Measurements from ENCODE around the gene NEO1.
"Not testable (repeated sequence)": the region's sequence is repeated elsewhere in the genome, so short reads cannot be mapped to it uniquely, and the experiment has no call there.

Gene NEO1

DNA sequence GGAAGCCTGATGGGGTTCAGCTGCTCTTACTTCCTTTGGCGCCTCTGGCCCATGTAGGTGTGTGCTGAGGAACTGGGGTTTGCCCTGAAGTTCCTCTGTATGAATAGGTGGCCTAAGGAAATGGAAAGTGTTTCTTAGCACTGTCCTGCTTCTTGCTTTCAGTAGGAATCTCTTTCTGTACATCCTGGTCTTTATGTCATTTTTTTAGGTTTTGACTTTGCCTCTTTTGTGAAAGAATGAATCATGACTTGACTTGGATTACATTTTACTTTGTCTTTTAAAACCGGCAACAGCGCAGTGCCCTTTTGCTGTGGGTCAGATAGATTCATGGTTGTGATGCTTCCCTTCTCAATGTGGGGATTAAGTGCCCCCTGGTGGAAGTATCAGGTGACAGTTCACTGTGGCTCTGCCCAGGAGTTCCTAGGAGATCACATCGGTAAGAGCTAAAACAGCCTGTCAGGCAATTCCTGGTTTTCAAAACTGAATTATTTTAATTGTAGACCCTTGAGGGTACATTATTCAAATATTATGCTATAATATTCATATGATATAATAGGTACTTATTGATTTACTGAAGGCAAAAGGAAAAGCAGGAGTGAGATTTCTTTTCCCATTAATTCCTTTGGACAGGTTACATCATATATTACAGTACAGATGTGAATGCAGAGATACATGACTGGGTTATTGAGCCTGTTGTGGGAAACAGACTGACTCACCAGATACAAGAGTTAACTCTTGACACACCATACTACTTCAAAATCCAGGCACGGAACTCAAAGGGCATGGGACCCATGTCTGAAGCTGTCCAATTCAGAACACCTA, 221.1 kb downstream of the NEO1 start:
- peak; percentile 17 for DNase-seq

DNA sequence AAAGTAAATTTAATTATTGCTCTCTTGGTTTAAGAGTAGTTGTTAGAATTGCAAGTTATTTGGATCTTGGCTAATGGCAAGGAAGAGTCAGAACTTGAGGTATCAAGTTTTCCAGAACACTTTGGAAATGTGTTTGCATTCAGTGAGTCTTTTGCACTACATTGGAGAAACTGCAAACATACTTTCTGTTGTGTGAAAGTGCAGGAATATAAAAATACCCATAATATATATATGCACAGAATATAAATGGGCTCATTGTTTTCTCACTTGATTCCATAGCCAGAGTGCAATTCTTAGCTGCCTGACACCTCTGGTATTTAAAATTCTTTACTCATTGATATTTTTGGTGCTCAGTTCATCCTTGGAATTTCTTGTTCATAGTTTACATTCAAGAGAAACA, 223.6 kb downstream of the NEO1 start:
- no peak for DNase-seq

DNA sequence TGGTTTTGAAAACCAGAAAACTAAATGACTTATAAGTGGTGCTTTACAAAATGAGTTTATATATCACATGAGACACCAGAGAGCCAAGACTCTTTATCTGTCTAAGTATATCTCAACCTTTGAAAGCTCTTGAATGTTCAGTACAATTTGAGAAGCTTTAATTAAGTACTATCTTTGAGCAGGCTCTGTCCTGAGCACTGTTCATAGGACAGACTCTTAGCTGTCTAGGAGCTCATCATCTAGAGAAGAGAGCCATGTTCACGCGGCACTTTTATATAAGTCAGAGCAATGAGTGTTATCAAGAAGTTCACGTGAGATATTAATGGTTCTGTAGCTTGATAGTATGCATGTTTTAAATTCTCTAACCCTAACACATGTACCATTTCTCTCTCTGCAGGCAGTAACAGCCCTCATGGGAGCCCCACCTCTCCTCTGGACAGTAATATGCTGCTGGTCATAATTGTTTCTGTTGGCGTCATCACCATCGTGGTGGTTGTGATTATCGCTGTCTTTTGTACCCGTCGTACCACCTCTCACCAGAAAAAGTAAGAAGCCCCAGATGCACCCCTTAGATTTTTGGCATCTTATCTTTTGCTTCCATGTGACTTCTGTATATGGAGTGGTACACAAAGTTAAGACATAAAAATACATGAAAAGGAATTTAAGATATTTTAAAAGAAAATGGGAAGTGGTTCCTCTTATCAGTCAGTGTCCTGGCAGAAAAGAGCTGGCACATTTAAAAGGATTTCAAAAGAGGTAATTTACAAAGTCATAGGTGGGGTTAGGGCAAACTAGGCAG, 230.5 kb downstream of the NEO1 start:
- DNase-seq, result no peak

DNA sequence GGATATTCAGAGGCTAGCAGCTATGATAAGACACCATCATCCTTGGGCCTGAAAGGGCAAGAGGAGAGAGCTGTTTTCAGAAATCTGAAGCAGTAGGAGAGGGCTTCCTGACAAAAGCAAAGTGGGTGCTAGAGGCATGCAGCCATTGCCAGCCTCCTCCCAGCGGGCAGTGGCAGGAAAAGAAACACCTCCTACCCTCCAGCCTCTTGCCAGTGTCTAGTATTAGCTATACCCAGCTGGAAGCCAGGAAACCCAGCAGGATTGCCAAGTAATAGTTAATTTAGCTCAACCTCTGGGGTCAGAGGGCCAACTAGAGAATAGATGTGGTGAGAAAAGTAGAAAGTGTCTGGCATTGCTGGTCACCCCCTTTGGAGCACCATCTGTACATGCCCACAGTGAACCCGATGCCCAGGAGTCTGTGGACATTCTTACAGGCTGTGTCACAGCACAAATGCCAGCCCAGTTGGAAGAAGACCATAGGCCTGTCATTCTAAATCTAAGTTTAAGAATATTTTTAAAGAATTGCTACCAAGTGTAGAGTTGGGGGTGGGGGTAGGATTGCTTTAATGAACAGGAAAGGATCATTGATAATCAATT, 231.2 kb downstream of the NEO1 start:
- DNase-seq, result no peak

DNA sequence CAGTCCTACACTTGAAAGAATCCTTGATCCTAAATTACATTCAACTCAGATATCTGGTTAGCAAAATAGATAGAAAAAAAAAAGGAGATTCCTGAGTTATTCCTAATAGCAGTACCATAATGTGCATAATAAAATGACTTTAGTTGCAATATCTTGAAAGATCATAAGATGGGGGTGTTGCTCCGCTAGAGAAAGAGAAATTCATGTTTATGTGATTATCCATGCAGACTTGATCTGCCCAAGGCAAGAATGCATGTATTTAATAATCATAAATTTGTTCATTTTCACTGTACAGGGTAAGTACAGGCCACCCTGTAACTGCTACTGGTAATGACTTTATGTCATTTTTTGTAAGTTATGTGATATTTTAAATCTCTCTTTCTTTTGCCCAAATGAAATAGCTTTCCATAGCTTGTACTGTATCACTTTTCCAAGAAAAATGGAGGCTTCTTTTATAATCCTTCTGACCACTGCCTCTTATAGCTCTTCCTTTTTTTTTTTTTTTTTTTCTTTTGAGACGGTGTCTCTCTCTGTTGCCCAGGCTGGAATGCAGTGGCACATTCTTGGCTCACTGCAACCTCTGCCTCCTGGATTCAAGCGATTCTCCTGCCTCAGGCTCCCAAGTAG, 231.9 kb downstream of the NEO1 start:
- DNase-seq, result no peak

DNA sequence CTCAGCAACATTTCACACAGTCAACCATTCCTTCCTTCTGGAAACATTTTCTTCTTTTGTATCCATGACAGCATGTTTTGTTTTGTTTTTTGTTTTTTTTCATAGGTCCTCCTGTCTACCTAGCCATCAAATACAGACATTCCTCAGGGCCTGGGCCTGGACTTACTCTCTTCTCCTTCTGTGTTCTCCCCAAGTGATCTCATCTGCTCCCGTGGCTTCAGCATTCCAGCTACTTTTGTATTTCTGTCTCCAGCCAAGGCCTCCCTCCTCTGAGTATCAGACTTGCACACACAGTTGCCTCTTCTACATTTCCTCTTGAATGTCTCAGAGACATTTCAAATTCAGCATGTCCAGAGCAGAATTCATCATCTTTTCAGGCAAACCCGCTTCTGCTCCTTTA, 234.0 kb downstream of the NEO1 start:
- no peak for DNase-seq

DNA sequence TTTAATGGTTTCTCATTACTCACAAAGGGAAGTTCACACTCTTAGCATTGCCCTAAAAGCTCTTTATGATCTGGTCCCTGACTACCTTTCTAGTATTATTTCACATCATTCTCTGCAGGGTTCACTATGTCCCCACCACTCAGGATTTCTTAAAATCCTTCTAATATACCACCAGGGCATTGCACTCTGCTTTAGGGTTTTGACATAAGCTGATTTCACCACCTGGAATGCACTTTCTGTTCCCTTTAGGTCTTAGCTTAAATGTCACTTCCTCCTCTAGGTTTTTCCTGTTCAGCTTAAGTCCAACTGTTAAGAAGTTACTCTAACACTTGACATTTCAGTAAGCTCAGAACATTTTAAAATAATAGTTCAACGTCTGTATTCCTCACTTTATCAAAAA, 234.8 kb downstream of the NEO1 start:
- no peak for DNase-seq

DNA sequence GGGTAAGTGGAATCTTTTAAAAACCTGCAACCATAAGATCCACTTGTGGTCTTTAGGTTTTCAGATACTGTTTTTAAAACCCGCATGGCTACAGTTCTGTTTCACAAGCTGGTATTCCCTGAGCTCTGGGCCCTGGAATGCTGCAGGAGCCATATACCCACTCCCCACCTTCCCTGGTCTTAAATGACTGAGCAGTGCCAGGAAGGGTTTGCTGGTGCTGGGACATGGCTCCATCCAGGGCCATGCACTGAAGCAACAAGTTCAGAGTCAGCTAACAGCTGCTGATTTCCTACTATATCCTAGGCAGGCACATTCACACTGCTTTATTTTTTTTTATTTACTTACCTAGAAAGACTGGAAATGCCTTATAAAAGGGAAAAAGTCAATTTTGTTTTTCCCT, 239.2 kb downstream of the NEO1 start:
- DNase-seq, result no peak

DNA sequence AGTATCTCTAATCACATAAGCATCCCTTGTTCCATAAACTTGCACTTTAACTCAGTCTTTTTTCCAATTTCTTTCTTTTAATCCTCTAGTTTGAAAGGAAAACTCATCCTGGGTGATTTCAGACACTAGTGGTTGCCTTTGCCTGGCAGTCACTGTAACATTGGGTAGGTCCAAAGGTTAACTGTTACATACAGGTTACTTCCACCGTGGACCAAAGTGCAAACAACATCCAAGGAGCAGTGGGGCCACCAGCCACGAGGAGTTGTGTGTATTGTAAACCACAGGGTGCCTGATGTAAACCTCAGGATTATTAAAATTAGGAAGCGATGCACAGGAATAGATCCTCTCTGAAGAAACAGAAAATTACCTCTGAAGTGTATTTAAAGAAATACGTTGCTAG, 241.5 kb downstream of the NEO1 start:
- DNase-seq, result no peak

DNA sequence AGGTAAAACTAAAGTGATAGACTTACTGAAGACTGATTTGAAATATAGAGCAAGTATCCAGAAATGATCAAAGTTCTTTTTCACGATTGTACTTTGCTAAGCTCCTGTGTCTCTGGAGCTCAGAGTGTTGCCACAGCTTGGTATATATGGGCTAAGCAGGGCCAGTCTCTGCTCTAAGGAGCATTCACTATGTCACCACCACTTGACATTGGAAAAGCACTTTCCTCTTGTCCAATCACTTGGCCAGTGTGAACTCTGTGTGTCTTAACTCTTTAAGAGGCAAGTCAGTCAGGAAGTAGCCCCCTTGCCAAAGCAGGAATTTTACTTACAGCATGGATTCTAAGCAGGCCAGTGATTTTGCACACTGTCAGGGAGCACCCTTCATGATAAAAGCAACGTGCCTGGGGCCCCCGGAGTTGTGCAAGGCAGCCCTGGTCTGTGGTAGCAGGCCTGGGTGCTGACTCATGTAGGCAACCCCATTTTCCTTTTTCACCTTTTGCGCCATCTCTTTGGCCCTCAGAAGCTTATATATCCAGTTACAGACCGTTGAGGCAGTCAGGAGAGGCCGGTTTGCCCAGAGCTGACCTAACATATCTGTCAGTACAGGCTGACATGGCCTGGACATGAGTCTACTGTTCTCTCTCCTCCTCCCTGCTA, 243.5 kb downstream of the NEO1 start:
- no peak for DNase-seq

DNA sequence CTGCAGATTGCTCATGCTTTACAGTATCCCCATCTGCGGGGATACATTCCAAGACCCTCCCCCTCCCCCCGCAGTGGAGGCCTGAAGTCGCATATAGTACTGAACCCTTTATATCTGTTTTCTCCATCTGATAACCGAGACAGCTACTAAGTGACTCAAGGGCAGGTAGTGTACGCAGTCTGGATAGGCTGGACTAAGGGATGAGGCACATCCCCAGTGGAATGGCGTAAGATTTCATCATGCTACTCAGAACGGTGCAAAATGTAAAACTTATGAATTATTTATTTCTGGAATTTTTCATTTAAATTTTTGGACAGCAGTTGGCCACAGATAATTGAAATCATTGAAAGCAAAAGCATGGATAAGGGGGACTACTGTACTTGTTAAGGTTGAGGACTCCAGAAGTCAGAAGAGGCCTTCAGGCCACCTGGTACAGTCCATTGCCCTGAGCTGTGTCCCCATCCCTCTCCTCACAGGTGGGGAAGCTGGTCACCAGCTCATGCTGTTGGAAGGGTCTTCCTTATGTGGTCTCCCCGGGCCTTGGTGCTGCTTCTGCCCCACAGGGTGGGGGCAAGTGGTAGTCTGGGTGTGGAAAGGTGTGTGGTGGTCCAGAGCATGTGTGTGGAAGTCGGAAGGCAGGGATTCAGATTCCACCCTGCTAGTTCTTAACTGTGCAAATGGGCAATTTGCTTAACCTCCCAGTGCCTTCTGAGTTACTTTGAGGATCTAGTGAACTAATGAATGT, 244.5 kb downstream of the NEO1 start:
- DNase-seq, result no peak

DNA sequence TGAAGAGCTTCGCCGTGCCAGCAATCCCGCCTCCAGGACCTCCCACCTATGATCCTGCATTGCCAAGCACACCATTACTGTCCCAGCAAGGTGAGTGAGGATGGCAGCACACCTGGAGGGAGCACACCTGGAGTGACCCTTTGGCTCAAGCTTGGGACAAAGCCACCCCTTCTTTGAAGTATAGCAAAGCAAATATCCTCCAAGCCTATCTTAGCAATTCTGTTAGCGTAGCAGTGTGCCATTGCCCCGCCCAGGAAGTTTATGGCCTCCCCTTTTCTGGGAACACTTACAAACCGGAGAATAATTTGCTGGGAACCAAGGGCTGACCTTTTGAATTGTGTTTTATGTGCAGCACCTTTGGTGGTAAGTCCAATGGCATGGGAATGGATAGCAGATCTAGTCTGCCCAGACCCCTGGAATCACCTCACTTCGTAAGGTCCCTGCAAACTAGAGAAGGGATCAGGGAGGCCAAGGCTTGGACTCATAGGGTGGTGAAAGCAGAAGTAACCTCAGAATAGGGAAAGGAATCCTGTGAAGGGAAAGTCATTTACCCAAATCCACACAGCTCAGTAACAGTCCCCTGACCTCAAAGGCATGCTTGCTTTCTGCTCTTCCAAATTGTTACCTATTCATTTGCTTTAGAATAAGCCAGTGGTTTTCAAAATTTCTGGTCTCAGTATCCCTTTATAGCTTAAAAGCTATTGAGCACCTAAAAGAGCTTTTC, 246.4 kb downstream of the NEO1 start:
- no peak for DNase-seq

DNA sequence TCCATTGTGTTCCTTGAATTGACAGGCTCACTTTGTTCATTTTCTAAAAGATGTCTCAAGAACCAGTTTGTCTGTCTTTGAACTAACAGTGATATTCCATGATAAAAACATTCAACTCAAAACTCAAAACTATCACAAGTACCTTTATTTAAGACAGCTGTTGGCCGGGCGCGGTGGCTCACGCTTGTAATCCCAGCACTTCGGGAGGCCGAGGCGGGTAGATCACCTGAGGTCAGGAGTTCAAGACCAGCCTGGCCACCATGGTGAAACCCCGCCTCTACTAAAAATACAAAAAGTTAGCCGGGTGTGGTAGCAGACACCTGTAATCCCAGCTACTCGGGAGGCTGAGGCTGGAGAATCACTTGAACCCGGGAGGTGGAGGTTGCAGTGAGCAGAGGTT, 248.0 kb downstream of the NEO1 start:
- not testable (repeated sequence) for DNase-seq

DNA sequence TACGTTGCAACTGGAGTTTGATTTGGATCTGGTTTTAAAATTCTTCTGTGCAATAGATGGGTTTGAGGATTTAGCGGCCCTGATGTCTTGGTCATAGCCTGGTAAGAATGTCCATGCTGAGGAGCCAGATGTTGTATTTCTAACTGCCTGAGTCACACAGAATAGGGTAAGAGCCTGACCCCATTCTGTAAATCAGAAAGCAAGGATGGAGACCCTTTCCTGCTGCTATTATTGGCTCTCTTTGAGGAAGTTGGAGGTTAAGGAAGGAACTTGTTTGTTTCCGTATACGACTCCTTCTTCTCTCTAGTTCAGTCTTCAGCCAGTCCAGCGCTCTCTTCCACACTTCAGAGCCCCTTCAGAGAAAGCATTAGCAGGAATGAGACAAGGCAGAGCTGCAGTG, 251.4 kb downstream of the NEO1 start:
- no peak for DNase-seq

DNA sequence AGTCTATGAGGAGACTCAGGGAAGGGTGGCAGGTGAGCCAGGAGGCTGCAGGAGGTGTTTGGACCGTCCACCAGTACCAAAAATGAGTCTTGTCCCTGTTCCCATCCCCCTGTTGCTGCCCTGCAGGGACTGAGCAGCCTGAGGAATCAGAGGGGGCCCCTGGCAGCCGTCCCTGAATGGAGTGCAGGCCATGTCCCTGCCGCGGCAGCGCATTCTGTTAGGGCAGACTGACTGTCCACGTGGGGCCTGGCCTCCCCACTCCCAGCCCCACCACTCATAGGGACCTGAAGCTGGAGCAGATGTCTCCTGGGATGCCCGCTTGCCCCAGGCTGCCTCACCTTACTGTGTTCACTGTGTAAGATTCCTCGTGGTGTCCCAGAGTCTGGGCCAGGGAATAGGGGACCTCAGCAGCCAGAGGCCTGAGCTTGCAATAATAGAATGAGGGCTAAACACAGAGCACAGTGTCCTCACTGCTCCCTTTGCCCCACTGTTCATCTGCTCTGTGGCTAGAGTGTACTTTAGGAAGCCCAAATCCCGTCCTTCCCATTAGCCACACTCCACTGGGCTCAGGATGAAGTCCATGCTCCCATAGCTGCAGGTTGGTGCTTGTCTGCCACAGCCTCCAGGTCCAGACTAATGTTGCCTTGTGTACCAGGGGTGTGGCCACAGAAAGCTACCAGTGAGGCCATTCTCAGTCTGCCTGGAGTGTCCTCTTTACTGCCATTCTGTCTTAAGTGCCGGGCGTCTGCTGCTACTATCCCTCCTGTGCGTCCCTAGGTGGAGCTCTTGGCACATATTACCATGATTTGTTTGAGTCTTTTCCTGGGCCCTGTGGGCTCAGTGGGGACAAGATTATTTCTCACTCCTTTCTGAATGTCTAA, 253.3 kb downstream of the NEO1 start:
- DNase-seq, result no peak

DNA sequence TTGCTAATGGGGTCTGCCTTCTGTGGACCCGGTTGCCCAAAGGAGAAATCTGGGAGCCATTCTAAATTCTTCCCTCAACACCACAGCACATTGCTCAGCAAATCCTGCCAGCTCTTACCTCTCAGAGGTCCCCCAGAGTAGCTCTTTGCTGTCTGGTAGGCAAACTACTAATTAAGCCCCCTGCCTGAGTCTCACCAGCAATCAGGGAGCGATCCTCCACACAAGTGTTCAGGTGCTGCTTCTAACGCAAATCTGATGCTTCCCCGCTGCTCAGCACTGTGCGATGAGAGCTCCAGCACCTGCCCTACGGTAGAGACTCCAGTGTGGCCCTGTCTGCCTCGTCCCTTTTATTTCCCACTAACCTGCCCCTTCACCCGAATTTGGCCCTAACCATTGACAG, 256.0 kb downstream of the NEO1 start:
- no peak for DNase-seq

DNA sequence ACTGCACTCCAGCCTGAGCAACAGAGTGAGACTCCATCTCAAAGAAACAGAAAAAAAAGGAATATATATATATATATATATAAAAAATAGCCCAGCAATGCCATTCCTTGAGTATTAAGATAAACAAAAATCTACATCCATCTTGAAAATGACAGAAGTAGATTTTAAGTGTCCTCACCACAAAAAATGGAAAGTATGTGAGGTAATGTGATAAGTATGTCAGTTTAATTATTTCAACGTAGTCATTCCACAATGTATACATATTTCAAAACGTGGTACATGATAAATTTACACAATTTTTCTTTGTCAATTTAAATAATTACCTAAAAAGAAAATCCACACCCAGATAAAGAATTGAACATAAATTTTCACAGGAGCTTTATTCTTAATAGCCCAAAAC, 261.6 kb downstream of the NEO1 start:
- no peak for DNase-seq

DNA sequence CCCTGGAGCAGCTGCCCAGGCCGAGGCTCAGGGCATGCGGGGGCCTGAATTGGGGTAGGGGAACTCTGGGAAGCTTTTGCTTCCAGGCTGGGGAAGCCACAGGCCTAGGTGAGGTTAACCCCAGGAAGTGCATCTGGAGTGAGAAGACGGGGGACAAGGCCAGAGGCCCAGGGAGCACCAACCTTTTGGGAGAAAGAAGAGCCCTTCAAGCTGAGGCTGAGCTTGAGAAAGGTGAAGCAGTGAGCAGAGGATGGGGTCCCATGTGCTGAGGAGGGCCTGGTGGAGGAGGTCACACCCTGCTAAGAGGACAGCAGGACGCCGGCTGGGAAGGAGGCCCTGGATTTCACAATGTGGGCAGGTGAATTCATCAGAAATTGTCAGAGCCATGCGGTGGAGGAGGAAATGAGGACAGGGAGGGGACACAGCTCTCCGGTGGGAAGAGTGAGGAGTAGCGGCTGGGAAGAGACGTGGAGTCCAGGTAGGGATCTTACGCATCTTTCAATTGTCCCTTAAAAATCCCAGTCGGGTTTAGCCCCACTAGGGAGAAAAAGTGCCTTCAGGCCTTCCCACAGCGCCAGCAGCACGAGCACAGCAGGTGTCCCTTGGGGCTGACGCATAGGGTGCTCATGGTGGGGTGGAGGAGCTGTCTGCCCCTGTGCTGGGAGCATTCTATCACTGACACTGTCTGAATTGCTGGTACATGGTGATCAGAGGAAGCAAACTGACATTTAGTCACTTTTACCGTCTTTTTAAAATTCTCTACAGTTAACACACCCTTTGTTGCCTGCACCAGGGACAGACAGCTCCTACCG, 265.6 kb downstream of the NEO1 start:
- no peak for DNase-seq
